ENCODE results near the gene LGALS3BP.
"Not testable (repeated sequence)": the region's sequence is repeated elsewhere in the genome, so short reads cannot be mapped to it uniquely, and the experiment has no call there.

Gene LGALS3BP

DNA sequence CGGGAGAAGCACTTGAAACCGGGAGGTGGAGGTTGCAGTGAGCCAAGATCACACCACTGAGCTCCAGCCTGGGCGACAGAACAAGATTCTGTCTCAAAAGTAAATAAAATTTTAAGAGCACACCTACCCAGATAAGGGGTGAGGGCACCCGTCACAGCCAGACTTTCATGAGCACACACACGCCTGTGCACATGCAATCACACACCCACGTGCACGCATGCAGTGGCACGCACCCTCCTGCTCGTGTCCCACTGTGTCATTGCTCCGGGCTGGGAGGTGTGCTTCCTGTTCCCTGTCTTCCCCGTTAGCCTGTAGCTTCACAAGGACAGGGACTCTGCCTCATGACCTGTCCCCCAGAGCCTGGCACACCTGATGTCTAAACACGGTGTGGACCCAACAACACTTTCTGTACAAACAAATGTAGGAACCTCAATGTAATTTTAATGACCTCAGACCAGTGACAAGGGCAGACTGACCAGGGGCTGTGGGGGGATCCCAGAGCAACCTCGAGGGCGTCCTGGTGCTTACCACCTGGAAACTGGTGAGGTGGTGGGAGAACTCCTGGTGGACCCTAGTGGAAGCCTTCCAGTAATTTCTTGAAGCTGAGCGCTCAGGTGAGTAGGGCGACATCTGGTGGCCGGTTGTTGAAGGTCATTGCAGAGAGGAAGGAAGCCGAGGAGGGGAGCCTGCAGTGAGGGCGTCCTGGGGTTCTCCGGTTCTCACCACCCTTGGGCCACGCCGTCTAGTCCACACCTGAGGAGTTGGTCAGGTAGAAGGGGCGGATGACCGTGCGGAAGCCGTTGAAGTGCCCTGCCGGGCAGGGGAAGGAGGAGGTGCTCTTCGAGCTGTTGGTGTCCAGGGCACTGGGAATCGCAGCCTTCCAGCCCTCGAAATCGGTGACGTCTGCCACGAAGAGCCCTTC is 8.6 kb downstream of the LGALS3BP start:
- Mint-ChIP-seq H3K9me3 (no peaks in the 10 kb centered on the region), H3K4me1 (ENCODE audit: low read depth) (peaks cover 7% of the 10 kb centered on the region), H3K27ac (no peak overlapping the region), H3K36me3 (ENCODE audit: low read depth) (no peaks in the 10 kb centered on the region), H3K4me3 (no peak overlapping the region), H3K27me3 (no peaks in the 10 kb centered on the region)

DNA sequence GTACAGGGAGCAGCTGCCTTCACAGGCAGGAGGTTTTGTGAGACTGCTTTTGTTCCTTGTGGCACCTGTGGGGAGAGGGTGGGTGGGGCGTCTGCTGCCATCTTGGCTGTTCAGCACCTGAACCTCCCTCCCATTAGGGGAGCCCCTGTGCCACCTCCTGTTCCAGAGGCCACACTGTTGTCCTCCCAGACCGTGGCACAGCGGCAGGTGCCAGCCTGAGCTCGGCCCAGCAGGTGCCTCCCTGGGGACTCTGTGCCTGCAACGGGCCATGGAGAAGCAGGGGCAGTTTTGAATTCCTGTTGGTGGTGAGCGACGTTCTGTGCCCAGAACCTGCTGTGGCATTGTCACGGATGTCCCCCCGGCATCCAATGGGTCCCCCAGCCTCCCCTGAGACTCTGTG is 9.9 kb downstream of the LGALS3BP start:
- no peak overlapping the region for H3K4me3 Mint-ChIP-seq
- no peaks in the 10 kb centered on the region for H3K36me3 Mint-ChIP-seq (ENCODE audit: low read depth)
- H3K27me3 Mint-ChIP-seq, result no peaks in the 10 kb centered on the region
- H3K9me3 Mint-ChIP-seq, result no peaks in the 10 kb centered on the region
- peaks cover 7% of the 10 kb centered on the region for H3K4me1 Mint-ChIP-seq (ENCODE audit: low read depth)
- no peak overlapping the region for H3K27ac Mint-ChIP-seq

DNA sequence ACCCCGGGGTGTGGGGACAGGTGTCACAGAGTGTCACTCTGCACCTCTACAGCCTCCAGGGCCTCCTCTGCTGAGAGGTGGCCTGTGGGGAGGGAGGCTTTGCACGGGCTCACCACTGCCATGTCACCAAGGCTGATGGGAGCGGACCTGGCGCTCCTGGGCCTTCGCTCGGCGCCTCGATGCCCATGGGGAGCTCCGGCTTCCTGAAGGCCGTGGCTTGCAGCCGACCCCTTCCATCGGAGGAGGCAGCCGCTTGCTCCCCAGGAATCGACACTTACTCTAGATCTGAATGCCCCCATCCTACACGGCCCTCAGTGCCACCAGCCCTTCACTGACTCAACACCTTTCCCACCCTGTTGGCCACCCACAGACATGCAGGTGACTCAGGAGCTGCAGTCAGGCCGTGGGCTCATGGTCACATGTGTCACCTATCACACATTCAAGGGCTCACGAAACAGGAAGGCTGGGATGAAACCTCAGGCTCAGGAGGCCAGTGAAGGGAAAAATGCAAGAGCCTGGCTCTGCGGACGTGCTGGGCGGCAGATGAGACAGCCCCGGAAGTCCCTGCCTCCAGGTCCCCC is 11.9 kb downstream of the LGALS3BP start:
- no peaks in the 10 kb centered on the region for H3K27me3 Mint-ChIP-seq
- no peaks in the 10 kb centered on the region for H3K9me3 Mint-ChIP-seq
- no peak overlapping the region for H3K4me3 Mint-ChIP-seq
- peaks cover 7% of the 10 kb centered on the region for H3K4me1 Mint-ChIP-seq (ENCODE audit: low read depth)
- H3K36me3 Mint-ChIP-seq (ENCODE audit: low read depth), result no peaks in the 10 kb centered on the region
- H3K27ac Mint-ChIP-seq, result no peak overlapping the region

DNA sequence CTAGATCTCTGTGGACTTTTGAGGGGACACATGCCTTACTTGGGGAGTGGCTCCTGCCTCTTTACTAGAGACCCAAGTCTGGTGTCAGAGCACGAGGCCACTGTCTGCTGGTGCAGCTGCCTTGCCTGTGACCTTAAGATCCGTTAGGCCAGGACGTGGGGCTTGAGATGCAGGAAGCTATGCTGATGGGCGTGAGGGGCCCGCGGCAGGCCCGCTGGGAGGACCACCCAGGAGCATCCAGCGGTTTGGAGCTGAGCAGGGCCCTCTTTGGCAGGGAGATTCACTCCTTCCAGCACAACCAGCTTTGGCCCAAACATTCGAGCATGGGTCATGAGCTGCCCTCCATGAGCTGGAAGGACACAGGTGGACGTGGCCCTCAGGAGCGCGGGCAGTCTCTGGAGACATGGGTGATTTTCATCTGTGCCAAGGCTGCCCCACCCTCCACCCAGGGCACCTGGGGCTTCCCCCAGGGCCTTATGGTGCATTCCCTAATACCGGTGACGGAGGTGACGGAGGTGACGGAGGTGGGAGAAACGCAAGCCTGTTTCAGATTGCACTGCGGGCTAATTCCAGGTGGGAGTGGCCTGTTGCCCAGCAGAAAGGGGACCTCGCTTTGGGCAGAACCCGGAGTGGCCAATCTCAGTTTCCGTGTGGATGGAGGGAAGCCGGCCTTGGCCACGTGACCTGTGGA is 12.7 kb downstream of the LGALS3BP start:
- H3K4me3 Mint-ChIP-seq, result no peak overlapping the region
- H3K4me1 Mint-ChIP-seq (ENCODE audit: low read depth), result peaks cover 7% of the 10 kb centered on the region
- H3K9me3 Mint-ChIP-seq, result no peaks in the 10 kb centered on the region
- H3K27ac Mint-ChIP-seq, result no peak overlapping the region
- H3K27me3 Mint-ChIP-seq, result no peaks in the 10 kb centered on the region
- H3K36me3 Mint-ChIP-seq (ENCODE audit: low read depth), result no peaks in the 10 kb centered on the region

DNA sequence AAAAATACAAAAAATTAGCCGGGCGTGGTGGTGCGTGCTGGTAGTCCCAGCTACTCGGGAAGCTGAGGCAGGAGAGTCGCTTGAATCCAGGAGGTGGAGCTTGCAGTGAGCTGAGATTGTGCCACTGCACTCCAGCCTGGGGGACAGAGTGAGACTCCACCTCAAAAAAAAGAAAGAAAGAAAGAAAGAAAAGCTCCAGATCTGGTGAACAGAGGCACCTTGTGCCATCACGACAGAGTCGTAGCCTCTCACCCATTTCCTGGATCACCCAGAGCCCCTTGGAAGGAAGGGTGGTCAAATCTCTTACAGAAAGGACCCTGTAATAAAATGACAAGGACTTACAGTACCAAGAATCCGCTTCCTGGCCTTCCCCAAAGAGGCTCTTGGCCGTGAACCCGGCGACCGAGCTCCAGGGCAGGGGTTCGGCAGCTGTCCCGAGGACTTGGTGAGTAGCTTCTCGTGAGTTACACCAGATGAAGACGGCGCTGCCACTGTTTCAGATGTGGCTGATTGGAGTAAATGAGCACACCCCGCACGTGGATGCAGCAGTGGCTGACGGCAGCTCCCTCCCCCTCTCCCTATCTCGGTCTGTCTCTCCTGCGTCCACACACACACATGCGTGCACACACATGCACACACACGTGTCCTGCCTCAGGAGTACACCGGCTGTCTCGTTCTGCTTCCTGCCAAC is 13.5 kb downstream of the LGALS3BP start:
- H3K4me1 Mint-ChIP-seq (ENCODE audit: low read depth), result peaks cover 4% of the 10 kb centered on the region
- no peak overlapping the region for H3K27ac Mint-ChIP-seq
- no peaks in the 10 kb centered on the region for H3K9me3 Mint-ChIP-seq
- no peak overlapping the region for H3K4me3 Mint-ChIP-seq
- H3K36me3 Mint-ChIP-seq (ENCODE audit: low read depth), result no peaks in the 10 kb centered on the region
- H3K27me3 Mint-ChIP-seq, result no peaks in the 10 kb centered on the region

DNA sequence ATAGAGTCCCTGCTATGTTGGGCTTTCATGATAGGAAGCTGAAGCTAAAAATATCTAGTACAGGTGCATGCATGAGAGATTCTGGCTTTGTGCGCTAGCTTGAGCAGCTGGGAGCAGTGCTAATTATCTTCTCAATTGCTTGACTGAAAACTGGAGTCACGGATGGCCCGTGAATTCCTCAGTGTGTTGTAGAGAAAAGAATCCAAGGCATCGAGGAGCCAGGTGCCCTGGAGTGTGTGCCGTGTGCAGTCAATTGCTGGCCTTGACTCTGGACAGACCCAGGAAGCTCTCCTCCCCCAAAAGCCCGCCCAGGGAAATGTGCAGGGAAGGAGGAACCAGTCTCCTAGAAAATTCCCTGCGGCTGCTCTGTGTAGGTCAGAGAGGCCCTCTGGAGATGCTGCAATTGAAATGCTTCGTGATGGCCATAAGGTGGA is 14.2 kb downstream of the LGALS3BP start:
- Mint-ChIP-seq H3K27ac (no peak overlapping the region), H3K4me1 (ENCODE audit: low read depth) (no peaks in the 10 kb centered on the region), H3K27me3 (no peaks in the 10 kb centered on the region), H3K36me3 (ENCODE audit: low read depth) (no peaks in the 10 kb centered on the region), H3K9me3 (no peaks in the 10 kb centered on the region), H3K4me3 (no peak overlapping the region)

DNA sequence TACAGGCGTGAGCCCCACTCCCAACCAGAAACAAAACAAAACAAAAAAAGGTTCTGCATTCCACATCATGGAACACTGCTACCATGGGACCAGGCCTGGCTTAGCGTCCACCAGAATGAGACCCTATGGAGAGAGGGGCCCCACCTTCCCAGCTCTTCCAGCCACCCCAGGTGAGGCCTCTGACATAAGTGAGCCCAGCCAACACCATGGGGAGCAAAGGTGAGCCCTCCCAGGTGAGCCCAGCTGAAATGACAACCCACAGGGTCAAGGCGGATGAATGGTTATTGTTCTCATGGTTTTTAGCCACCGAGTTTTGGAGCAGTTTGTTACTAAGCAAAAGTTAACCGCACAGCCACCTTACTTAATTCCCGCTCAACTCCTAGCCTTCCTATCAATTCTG is 16.3 kb downstream of the LGALS3BP start:
- H3K27ac Mint-ChIP-seq, result no peak overlapping the region
- no peaks in the 10 kb centered on the region for H3K36me3 Mint-ChIP-seq (ENCODE audit: low read depth)
- no peaks in the 10 kb centered on the region for H3K4me1 Mint-ChIP-seq (ENCODE audit: low read depth)
- no peaks in the 10 kb centered on the region for H3K27me3 Mint-ChIP-seq
- no peaks in the 10 kb centered on the region for H3K9me3 Mint-ChIP-seq
- H3K4me3 Mint-ChIP-seq, result no peak overlapping the region

DNA sequence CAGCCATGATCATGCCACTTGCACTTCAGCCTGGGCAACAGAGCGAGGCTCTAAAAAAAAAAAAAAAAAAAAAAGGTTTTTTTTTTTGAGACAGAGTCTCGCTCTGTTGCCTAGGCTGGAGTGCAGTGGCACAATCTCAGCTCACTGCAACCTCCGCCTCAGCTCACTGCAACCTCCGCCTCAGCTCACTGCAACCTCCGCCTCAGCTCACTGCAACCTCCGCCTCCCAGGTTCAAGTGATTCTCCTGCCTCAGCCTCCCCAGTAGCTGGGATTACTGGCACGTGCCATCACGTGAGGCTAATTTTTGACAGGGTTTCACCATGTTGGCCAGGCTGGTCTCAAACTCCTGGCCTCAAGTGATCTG is 16.8 kb downstream of the LGALS3BP start:
- not testable (repeated sequence) for H3K36me3 Mint-ChIP-seq (ENCODE audit: low read depth); H3K4me3 Mint-ChIP-seq; H3K4me1 Mint-ChIP-seq (ENCODE audit: low read depth); H3K27ac Mint-ChIP-seq; H3K27me3 Mint-ChIP-seq; H3K9me3 Mint-ChIP-seq

DNA sequence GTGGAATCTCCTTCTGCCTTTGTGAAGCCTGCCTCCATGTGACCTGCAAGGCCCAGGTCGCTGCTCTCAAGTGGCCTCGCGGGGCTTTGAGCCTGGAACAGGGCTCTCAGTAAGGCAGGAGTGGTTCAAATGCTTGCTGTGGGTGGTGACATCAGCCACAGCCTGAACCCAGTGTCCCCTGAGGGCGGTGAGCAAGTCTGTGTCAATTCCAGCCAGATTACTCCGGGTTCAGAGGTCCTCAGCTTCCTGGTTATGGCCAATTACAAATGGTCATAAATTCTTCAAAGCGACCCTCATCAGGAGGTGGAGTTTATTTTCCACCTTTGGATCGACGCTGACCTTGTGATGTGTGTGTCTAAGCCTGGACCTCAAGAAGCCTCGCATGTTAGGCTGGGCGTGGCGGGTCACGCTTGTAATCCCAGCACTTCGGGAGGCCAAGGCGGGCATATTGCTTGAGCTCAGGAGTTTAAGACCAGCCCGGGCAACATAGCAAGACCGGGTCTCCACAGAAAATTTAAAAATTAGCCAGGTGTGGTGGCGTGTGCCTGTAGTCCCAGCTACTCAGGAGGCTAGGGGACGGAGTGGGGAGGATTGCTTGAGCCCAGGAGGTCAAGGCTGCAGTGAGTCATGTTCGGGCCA is 17.3 kb downstream of the LGALS3BP start:
- H3K27me3 Mint-ChIP-seq, result no peaks in the 10 kb centered on the region
- no peaks in the 10 kb centered on the region for H3K4me1 Mint-ChIP-seq (ENCODE audit: low read depth)
- no peak overlapping the region for H3K27ac Mint-ChIP-seq
- no peaks in the 10 kb centered on the region for H3K9me3 Mint-ChIP-seq
- H3K36me3 Mint-ChIP-seq (ENCODE audit: low read depth), result no peaks in the 10 kb centered on the region
- H3K4me3 Mint-ChIP-seq, result no peak overlapping the region

DNA sequence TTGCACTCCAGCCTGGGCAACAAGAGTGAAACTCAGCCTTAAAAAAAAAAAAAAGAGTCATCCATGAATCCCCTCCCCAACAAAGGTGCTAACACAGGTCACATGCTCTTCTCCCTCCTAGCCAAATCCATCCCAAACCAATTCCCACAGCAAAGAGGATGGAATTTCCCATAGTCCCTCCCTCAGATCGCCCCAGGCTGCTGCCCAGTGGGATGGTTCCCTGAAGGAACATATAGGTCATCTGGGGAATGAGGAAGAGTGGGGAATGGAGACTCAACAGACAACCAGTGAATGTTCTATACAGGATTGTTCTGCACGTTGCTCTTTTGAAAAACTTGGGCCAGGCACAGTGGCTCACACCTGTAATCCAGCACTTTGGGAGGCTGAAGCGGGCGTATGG is 18.2 kb downstream of the LGALS3BP start:
- H3K27ac Mint-ChIP-seq, result no peak overlapping the region
- H3K27me3 Mint-ChIP-seq, result no peaks in the 10 kb centered on the region
- no peak overlapping the region for H3K4me3 Mint-ChIP-seq
- H3K36me3 Mint-ChIP-seq (ENCODE audit: low read depth), result no peaks in the 10 kb centered on the region
- peaks cover 5% of the 10 kb centered on the region for H3K4me1 Mint-ChIP-seq (ENCODE audit: low read depth)
- H3K9me3 Mint-ChIP-seq, result no peaks in the 10 kb centered on the region

DNA sequence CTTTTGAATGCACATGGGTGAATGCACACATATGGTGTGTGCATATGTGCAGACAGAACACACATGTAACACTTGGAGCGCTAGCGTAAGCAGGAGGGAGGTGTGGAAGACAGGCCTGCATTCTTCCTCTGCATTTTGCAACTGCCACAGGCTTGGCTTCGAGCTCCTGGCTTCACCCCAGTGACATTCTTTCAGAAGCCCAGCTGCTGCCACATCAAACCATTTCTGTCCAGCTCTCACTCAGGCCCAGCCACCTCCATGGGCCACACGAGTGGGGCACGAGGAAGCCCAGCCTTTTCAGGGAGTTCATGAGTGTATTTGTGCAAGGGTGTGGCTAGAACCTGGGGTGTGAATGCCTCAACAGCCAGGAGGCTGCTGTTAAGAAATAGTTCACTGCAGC is 18.8 kb downstream of the LGALS3BP start:
- Mint-ChIP-seq H3K9me3 (no peaks in the 10 kb centered on the region), H3K36me3 (ENCODE audit: low read depth) (no peaks in the 10 kb centered on the region), H3K4me3 (no peak overlapping the region), H3K27me3 (no peaks in the 10 kb centered on the region), H3K27ac (no peak overlapping the region), H3K4me1 (ENCODE audit: low read depth) (peaks cover 7% of the 10 kb centered on the region)

DNA sequence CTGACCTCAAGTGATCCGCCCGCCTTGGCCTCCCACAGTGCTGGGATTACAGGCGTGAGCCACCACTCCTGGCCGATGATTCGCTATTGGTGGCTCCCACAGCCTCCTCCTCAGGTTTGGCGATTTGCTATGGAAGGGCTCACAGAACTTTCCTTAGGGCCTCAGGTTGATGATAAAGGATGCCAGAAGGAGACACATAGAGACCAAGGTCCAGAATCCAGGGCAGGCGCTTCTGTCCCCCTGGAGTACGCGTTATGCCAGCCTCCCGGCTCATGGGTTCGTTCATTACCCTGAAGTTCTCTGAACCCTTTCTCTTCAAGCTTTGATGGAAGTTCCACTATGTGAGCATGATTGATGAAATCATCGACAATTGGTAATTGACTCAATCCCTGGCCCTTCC is 19.9 kb downstream of the LGALS3BP start:
- H3K27ac Mint-ChIP-seq, result no peak overlapping the region
- no peak overlapping the region for H3K4me3 Mint-ChIP-seq
- H3K9me3 Mint-ChIP-seq, result no peaks in the 10 kb centered on the region
- no peaks in the 10 kb centered on the region for H3K27me3 Mint-ChIP-seq
- peaks cover 9% of the 10 kb centered on the region for H3K4me1 Mint-ChIP-seq (ENCODE audit: low read depth)
- H3K36me3 Mint-ChIP-seq (ENCODE audit: low read depth), result no peaks in the 10 kb centered on the region

DNA sequence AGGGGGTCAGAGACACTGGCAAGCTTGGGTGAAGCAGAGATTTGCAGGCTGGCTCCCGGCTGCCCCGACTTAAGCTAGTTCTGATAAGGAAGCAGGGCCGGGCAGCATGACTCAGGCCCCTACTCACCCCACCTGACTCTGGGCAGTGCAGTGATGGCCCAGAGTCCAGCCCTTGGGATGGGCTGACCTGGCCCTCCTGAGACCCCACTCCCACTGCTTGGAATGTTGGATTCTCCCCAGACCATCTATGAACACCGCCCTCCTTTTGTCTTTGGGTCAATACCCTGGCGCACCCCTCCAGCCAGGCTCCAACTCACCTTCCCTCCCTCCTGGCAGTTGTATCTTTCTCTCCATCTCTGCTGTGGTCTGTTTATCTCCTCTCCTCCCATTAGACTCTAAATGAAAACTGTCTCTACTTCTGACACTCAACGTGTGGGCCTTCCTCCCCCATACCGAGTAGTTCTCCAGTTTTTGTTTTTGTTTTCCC is 21.0 kb downstream of the LGALS3BP start:
- Mint-ChIP-seq H3K27ac (no peak overlapping the region), H3K4me1 (ENCODE audit: low read depth) (peaks cover 11% of the 10 kb centered on the region), H3K36me3 (ENCODE audit: low read depth) (no peaks in the 10 kb centered on the region), H3K27me3 (no peaks in the 10 kb centered on the region), H3K9me3 (no peaks in the 10 kb centered on the region), H3K4me3 (no peak overlapping the region)

DNA sequence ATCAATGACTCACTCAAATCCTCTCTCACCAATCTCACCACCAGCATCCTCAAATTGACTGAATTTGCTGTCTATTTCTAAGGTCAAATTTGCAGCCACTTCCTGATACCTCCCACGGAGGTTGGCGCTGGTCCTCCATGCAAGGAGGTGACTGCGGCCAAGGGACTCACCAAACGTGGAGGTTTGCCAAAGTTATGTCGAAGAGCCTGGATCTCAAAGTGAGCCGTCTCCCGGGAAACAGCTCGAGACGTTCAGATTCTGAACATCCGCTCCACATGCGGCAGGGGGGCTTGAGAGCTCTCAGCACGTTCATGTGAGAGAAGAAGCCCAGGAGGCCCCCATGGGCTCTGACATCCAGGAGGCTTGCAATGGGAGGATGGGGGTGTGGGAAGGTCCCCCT is 22.6 kb downstream of the LGALS3BP start:
- Mint-ChIP-seq H3K9me3 (no peaks in the 10 kb centered on the region), H3K36me3 (ENCODE audit: low read depth) (no peaks in the 10 kb centered on the region), H3K27me3 (no peaks in the 10 kb centered on the region), H3K4me3 (no peak overlapping the region), H3K4me1 (ENCODE audit: low read depth) (peaks cover 11% of the 10 kb centered on the region), H3K27ac (no peak overlapping the region)
